Measurements from ENCODE around the gene IKZF3. TPM values are rescaled to one million over a fixed set of nuclear protein-coding genes. Genes with fewer than 3 reads are reported as not detected.
"Not testable (repeated sequence)": the region's sequence is repeated elsewhere in the genome, so short reads cannot be mapped to it uniquely, and the experiment has no call there.

Gene IKZF3
- total RNA-seq, 1 experiment from 2014 or later: 0.22 TPM

GRCh38 chr17:39903158-39903884 lies 39.2 kb upstream of the IKZF3 start:
- WGBS (ENCODE audit: extremely low coverage, insufficient read length, low lambda C conversion rate): no CpG with 5 or more reads among the region's 4 CpGs
- Histone ChIP-seq H3K79me2 (ENCODE audit: insufficient read depth, low read length) (no peaks in the 10 kb centered on the region), H3K56ac (ENCODE audit: insufficient read length, low read depth, low read length) (no peak overlapping the region), H3K9me3 (ENCODE audit: control insufficient read depth, low read depth, low read length) (no peaks in the 10 kb centered on the region), H3K4me2 (ENCODE audit: insufficient read depth, insufficient read length, low read length) (no peak overlapping the region), H3K23me2 (ENCODE audit: insufficient read length, low read depth, low read length, poor library complexity, severe bottlenecking) (no peaks in the 10 kb centered on the region), H4K5ac (ENCODE audit: insufficient read length, low read depth, low read length) (no peak overlapping the region), H2AK5ac (ENCODE audit: insufficient read length, low read length) (no peak overlapping the region), H4K91ac (ENCODE audit: insufficient read length, low read depth, low read length) (no peak overlapping the region), H3K9ac (ENCODE audit: extremely low read depth, insufficient read length, low read length) (no peak overlapping the region), H3T11ph (ENCODE audit: low read length) (no peak overlapping the region), H3K27me3 (ENCODE audit: insufficient read depth, low read length) (no peaks in the 10 kb centered on the region), H2BK12ac (ENCODE audit: insufficient read length, low read depth, low read length) (no peak overlapping the region), H3K14ac (ENCODE audit: insufficient read depth, low read length) (no peak overlapping the region), H2BK5ac (ENCODE audit: insufficient read length, low read length) (no peak overlapping the region), H4K8ac (replicated peaks; ENCODE audit: insufficient read length, low read depth, low read length) (no peak overlapping the region), H2BK20ac (ENCODE audit: low read depth, low read length, poor library complexity, severe bottlenecking) (no peak overlapping the region), H3K4me1 (ENCODE audit: insufficient read depth, low read length) (no peaks in the 10 kb centered on the region), H2AFZ (ENCODE audit: low read length) (no peak overlapping the region), H2BK15ac (ENCODE audit: low read depth, low read length) (no peak overlapping the region), H3K4ac (ENCODE audit: low read depth, low read length) (no peak overlapping the region), H4K20me1 (ENCODE audit: control insufficient read depth, insufficient read depth, insufficient read length) (no peaks in the 10 kb centered on the region), H3K27ac (ENCODE audit: insufficient read length, low read depth, low read length) (no peak overlapping the region), H2BK120ac (ENCODE audit: low read depth, low read length, poor library complexity, severe bottlenecking) (no peak overlapping the region), H3K23ac (ENCODE audit: insufficient read length, low read depth, low read length) (no peak overlapping the region), H3K18ac (ENCODE audit: insufficient read length, low read depth, low read length) (no peak overlapping the region), H3K79me1 (ENCODE audit: insufficient read depth, low read depth, low read length, poor library complexity, severe bottlenecking) (no peaks in the 10 kb centered on the region)
- DNase-seq: no peak
- Mint-ChIP-seq H3K27ac (no peak overlapping the region), H3K4me1 (no peaks in the 10 kb centered on the region), H3K27me3 (ENCODE audit: low read depth) (no peaks in the 10 kb centered on the region), H3K36me3 (ENCODE audit: insufficient read depth in 1 of 3, low read depth in 3 of 3) (peaks cover 0 to 4% (median 2%) of the 10 kb centered on the region in 3 experiments; a peak in 3 of 7 replicates), H3K9me3 (no peaks in the 10 kb centered on the region), H3K4me3 (no peak overlapping the region)
- no peak for TF ChIP-seq CTCF (conservative IDR thresholded peaks at IDR 0.05)

DNA sequence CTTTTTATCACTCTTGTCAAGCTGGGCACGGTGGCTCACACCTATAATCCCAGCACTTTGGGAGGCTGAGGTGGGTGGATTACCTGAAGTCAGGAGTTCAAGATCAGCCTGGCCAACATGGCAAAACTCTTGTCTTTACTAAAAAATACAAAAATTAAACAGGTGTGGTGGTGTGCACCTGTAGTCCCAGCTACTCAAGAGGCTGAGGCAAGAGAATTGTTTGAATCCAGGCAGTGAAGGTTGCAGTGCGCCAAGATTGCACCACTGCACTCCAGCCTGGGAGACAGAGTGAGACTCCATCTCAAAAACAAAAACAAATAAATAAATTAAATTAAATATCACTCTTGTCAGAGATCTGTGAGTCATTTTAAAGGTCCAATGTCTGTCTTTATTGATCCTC lies 37.9 kb upstream of the IKZF3 start:
- WGBS (ENCODE audit: extremely low coverage, insufficient read length, low lambda C conversion rate): no CpG with 5 or more reads among the region's 2 CpGs
- H3K27ac Mint-ChIP-seq; H3K27me3 ChIP-seq (ENCODE audit: insufficient read depth, low read length): not testable (repeated sequence)

More for the DNA sequence above, 37.9 kb upstream of the IKZF3 start:
- H3K9ac ChIP-seq (ENCODE audit: extremely low read depth, insufficient read length, low read length); H2AK5ac ChIP-seq (ENCODE audit: insufficient read length, low read length); H3K4me2 ChIP-seq (ENCODE audit: insufficient read depth, insufficient read length, low read length); H2BK15ac ChIP-seq (ENCODE audit: low read depth, low read length); H3K9me3 Mint-ChIP-seq; H4K5ac ChIP-seq (ENCODE audit: insufficient read length, low read depth, low read length); H2BK20ac ChIP-seq (ENCODE audit: low read depth, low read length, poor library complexity, severe bottlenecking); H3K27me3 Mint-ChIP-seq (ENCODE audit: low read depth); H3K79me2 ChIP-seq (ENCODE audit: insufficient read depth, low read length); H4K20me1 ChIP-seq (ENCODE audit: control insufficient read depth, insufficient read depth, insufficient read length); H3K27ac ChIP-seq (ENCODE audit: insufficient read length, low read depth, low read length); H3K23ac ChIP-seq (ENCODE audit: insufficient read length, low read depth, low read length); H3K9me3 ChIP-seq (ENCODE audit: control insufficient read depth, low read depth, low read length); H3K4me1 ChIP-seq (ENCODE audit: insufficient read depth, low read length); H3T11ph ChIP-seq (ENCODE audit: low read length); H3K36me3 Mint-ChIP-seq (ENCODE audit: insufficient read depth in 1 of 3, low read depth in 3 of 3); H2AFZ ChIP-seq (ENCODE audit: low read length); H4K8ac ChIP-seq (replicated peaks; ENCODE audit: insufficient read length, low read depth, low read length); H3K4ac ChIP-seq (ENCODE audit: low read depth, low read length); H3K18ac ChIP-seq (ENCODE audit: insufficient read length, low read depth, low read length); H3K4me1 Mint-ChIP-seq; H2BK12ac ChIP-seq (ENCODE audit: insufficient read length, low read depth, low read length); H4K91ac ChIP-seq (ENCODE audit: insufficient read length, low read depth, low read length); H3K14ac ChIP-seq (ENCODE audit: insufficient read depth, low read length); H3K56ac ChIP-seq (ENCODE audit: insufficient read length, low read depth, low read length); H3K79me1 ChIP-seq (ENCODE audit: insufficient read depth, low read depth, low read length, poor library complexity, severe bottlenecking); H2BK120ac ChIP-seq (ENCODE audit: low read depth, low read length, poor library complexity, severe bottlenecking); DNase-seq; H3K4me3 Mint-ChIP-seq; H3K23me2 ChIP-seq (ENCODE audit: insufficient read length, low read depth, low read length, poor library complexity, severe bottlenecking); H2BK5ac ChIP-seq (ENCODE audit: insufficient read length, low read length): not testable (repeated sequence)

Data from H9 (cell line).